Measurements from ENCODE around the gene IFT122.

DNA sequence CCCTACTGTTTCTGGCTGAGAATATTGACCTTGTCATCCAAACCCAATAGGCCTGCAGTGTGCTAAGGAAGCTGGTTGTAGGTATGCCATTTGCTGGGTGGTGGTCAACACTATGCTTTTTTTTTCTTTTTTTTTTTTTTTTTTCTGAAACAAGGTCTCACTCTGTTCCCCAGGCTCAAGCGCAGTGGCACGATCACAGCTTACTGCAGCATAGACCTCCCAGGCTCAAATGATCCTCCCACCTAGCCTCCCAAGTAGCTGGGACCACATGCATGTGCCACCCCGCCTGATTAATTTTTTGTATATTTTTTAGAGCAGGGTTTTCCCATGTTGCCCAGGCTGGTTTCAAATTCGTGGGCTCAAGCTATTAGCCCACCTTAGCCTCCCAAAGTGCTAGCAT is 52.7 kb downstream of the IFT122 start:
- TF ChIP-seq, protein P1, sequence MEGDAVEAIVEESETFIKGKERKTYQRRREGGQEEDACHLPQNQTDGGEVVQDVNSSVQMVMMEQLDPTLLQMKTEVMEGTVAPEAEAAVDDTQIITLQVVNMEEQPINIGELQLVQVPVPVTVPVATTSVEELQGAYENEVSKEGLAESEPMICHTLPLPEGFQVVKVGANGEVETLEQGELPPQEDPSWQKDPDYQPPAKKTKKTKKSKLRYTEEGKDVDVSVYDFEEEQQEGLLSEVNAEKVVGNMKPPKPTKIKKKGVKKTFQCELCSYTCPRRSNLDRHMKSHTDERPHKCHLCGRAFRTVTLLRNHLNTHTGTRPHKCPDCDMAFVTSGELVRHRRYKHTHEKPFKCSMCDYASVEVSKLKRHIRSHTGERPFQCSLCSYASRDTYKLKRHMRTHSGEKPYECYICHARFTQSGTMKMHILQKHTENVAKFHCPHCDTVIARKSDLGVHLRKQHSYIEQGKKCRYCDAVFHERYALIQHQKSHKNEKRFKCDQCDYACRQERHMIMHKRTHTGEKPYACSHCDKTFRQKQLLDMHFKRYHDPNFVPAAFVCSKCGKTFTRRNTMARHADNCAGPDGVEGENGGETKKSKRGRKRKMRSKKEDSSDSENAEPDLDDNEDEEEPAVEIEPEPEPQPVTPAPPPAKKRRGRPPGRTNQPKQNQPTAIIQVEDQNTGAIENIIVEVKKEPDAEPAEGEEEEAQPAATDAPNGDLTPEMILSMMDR (IDR thresholded peaks at IDR 0.05) = no peak
- TF ChIP-seq POLR2AphosphoS5 (IDR thresholded peaks at IDR 0.05) = no peak
- TF ChIP-seq POLR2A (IDR thresholded peaks at IDR 0.05) = no peak
